HG03521 (cell line): ENCODE measurements around the gene RIMS3.
"Not testable (repeated sequence)": the region's sequence is repeated elsewhere in the genome, so short reads cannot be mapped to it uniquely, and the experiment has no call there.

Experiments
- ATAC-seq: cut with Tn5 transposase; IDR thresholded peaks from one replicate; pipeline ENCODE4 v1.9.1; 2021; ENCODE audit warnings: mild to moderate bottlenecking, moderate library complexity; ENCODE audit not compliant: unreplicated experiment

The RIMS3 gene

GRCh38 chr1:40665335-40666171 is at the start of gene RIMS3:
Gene RIMS3, minus strand, starts transcription at chr1:40665682. Its CDS starts 23,757 bp downstream, at chr1:40641925.
- ATAC-seq: peak; percentile 68

GRCh38 chr1:40712997-40713396 is 47.5 kb upstream of the RIMS3 start:
- no peak for ATAC-seq

GRCh38 chr1:40712405-40712944 is 47.0 kb upstream of the RIMS3 start:
- no peak for ATAC-seq

- ATAC-seq: no peak
These were observed 46.3 kb upstream of the RIMS3 start for GRCh38 chr1:40711465-40712404.

- no peak for ATAC-seq
These were observed 45.3 kb upstream of the RIMS3 start for GRCh38 chr1:40710581-40711315.

- ATAC-seq: no peak
These were observed 44.4 kb upstream of the RIMS3 start for GRCh38 chr1:40709802-40710278.

GRCh38 chr1:40709100-40709801 is 43.8 kb upstream of the RIMS3 start:
- ATAC-seq: peak; percentile 91

- peak; percentile 55 for ATAC-seq
These were observed 43.2 kb upstream of the RIMS3 start for GRCh38 chr1:40708750-40709099.

GRCh38 chr1:40706626-40707025 is 41.1 kb upstream of the RIMS3 start:
- ATAC-seq: no peak

GRCh38 chr1:40704817-40705733 is 39.6 kb upstream of the RIMS3 start:
- no peak for ATAC-seq

- ATAC-seq: no peak
These were observed 37.8 kb upstream of the RIMS3 start for GRCh38 chr1:40703316-40703715.

- not testable (repeated sequence) for ATAC-seq
These were observed 37.3 kb upstream of the RIMS3 start for GRCh38 chr1:40702810-40703209.

GRCh38 chr1:40701684-40702083 is 36.2 kb upstream of the RIMS3 start:
- ATAC-seq: no peak

- peak; percentile 76 for ATAC-seq
These were observed 34.3 kb upstream of the RIMS3 start for GRCh38 chr1:40699787-40700186.

- no peak for ATAC-seq
These were observed 32.0 kb upstream of the RIMS3 start for GRCh38 chr1:40697436-40697835.

- ATAC-seq: no peak
These were observed 30.8 kb upstream of the RIMS3 start for GRCh38 chr1:40696294-40696693.

GRCh38 chr1:40694353-40694874 is 28.9 kb upstream of the RIMS3 start:
- ATAC-seq: no peak

GRCh38 chr1:40693425-40693824 is 27.9 kb upstream of the RIMS3 start:
- ATAC-seq: no peak

GRCh38 chr1:40692429-40692895 is 27.0 kb upstream of the RIMS3 start:
- ATAC-seq: no peak
